Measurements from ENCODE around the gene LRCH1. TPM values are rescaled to one million over a fixed set of nuclear protein-coding genes. Genes with fewer than 3 reads are reported as not detected.

LRCH1 gene
- total RNA-seq, 2 experiments from 2014 or later: 16.7 to 27.8 TPM

DNA sequence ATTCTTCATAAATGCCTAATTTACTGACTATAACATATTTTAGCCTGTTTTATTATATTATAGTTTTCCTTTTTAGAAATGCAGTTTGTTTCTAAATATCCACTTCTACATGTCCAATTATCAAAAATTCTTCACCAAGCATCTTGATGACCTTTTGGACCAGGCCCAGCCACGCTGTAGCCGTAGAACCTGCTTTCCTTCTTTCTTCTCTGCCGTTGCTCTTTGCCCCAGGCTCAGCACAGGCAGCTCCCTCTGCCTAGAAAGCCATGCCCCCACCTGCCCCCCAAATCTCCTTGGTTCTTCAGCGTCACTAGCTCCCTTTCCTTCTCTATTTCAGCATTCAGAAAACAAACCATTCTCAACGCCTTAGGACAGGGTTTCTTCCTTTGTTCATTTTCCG, 178.6 kb downstream of the LRCH1 start:
- Histone ChIP-seq H3K4me1 (ENCODE audit: insufficient read depth, low read length, poor library complexity, severe bottlenecking) (no peaks in the 10 kb centered on the region), H3K9me3 (ENCODE audit: low read length) (no peaks in the 10 kb centered on the region), H3K36me3 (ENCODE audit: insufficient read depth, low read length) (peaks cover 94% of the 10 kb centered on the region), H4K20me1 (ENCODE audit: insufficient read depth, low read length) (no peaks in the 10 kb centered on the region), H3K9me2 (ENCODE audit: insufficient read depth, low read length) (no peaks in the 10 kb centered on the region), H3K4me3 (ENCODE audit: low read depth, low read length, poor library complexity, severe bottlenecking) (no peak overlapping the region), H3K4me2 (ENCODE audit: low read length) (no peak overlapping the region), H2AFZ (ENCODE audit: low read length) (no peak overlapping the region), H3K27ac (ENCODE audit: low read depth, low read length, poor library complexity, severe bottlenecking) (no peak overlapping the region), H3K79me2 (ENCODE audit: insufficient read depth, low read depth, low read length) (no peaks in the 10 kb centered on the region)
- no TSS peak for BruUV-seq (replicated peaks)
- POLR2A ChIA-PET: interaction anchor here (1.0 kb wide), 1 partner anchor 17 kb away, joined by 4 read pairs; no protein-coding TSS in a partner anchor
- TF ChIP-seq, protein P1, sequence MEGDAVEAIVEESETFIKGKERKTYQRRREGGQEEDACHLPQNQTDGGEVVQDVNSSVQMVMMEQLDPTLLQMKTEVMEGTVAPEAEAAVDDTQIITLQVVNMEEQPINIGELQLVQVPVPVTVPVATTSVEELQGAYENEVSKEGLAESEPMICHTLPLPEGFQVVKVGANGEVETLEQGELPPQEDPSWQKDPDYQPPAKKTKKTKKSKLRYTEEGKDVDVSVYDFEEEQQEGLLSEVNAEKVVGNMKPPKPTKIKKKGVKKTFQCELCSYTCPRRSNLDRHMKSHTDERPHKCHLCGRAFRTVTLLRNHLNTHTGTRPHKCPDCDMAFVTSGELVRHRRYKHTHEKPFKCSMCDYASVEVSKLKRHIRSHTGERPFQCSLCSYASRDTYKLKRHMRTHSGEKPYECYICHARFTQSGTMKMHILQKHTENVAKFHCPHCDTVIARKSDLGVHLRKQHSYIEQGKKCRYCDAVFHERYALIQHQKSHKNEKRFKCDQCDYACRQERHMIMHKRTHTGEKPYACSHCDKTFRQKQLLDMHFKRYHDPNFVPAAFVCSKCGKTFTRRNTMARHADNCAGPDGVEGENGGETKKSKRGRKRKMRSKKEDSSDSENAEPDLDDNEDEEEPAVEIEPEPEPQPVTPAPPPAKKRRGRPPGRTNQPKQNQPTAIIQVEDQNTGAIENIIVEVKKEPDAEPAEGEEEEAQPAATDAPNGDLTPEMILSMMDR (conservative IDR thresholded peaks at IDR 0.05; ENCODE audit: low read length): no peak
- no peak for TF ChIP-seq EZH2phosphoT487 (IDR thresholded peaks at IDR 0.05; ENCODE audit: borderline replicate concordance, low read depth, low read length)
- CTCF ChIA-PET (ENCODE audit: unreplicated experiment): no interaction called here
- intact Hi-C loops (cut with micrococcal nuclease; ENCODE audit: unreplicated experiment): no loop called here
- no peak for DNase-seq (ENCODE audit: low spot score)

DNA sequence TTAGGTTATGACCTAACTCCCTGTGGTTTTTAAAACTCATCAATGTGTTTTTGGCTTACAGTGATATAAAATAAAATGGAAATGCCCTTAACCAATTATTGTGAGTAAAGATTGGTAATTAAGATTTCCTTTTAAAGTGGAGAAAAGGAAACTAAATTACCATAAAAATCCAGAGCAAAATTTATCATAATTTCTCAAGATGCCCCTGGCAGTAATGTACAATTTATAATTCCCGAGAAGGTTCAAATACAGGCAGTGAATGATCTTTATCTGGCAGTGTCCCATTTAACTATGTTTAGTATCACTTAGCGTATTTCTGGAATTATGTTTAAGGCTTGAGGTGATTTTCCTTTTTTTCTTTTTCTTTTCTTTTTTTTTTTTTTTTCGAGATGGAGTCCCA, 182.5 kb downstream of the LRCH1 start:
- H3K27ac ChIP-seq (ENCODE audit: low read depth, low read length, poor library complexity, severe bottlenecking): no peak overlapping the region
- H3K36me3 ChIP-seq (ENCODE audit: insufficient read depth, low read length): peaks cover 82% of the 10 kb centered on the region
- CTCF ChIA-PET (ENCODE audit: unreplicated experiment): no interaction called here
- no peaks in the 10 kb centered on the region for H3K9me3 ChIP-seq (ENCODE audit: low read length)
- intact Hi-C loops (cut with micrococcal nuclease; ENCODE audit: unreplicated experiment): no loop called here
- BruUV-seq (replicated peaks): no TSS peak
- no peak for DNase-seq (ENCODE audit: low spot score)
- no peaks in the 10 kb centered on the region for H3K4me1 ChIP-seq (ENCODE audit: insufficient read depth, low read length, poor library complexity, severe bottlenecking)
- POLR2A ChIA-PET: interaction anchor here (0.6 to 0.7 kb wide), 2 partner anchors 459 to 510 kb away, joined by 3 to 7 read pairs; no protein-coding TSS in a partner anchor
- H3K79me2 ChIP-seq (ENCODE audit: insufficient read depth, low read depth, low read length): no peaks in the 10 kb centered on the region
- H2AFZ ChIP-seq (ENCODE audit: low read length): no peak overlapping the region
- no peak overlapping the region for H3K4me3 ChIP-seq (ENCODE audit: low read depth, low read length, poor library complexity, severe bottlenecking)
- TF ChIP-seq, protein P1 (conservative IDR thresholded peaks at IDR 0.05; ENCODE audit: low read length): no peak
- no peak for TF ChIP-seq EZH2phosphoT487 (IDR thresholded peaks at IDR 0.05; ENCODE audit: borderline replicate concordance, low read depth, low read length)
- no peak overlapping the region for H3K4me2 ChIP-seq (ENCODE audit: low read length)
- H4K20me1 ChIP-seq (ENCODE audit: insufficient read depth, low read length): no peaks in the 10 kb centered on the region
- no peaks in the 10 kb centered on the region for H3K9me2 ChIP-seq (ENCODE audit: insufficient read depth, low read length)

DNA sequence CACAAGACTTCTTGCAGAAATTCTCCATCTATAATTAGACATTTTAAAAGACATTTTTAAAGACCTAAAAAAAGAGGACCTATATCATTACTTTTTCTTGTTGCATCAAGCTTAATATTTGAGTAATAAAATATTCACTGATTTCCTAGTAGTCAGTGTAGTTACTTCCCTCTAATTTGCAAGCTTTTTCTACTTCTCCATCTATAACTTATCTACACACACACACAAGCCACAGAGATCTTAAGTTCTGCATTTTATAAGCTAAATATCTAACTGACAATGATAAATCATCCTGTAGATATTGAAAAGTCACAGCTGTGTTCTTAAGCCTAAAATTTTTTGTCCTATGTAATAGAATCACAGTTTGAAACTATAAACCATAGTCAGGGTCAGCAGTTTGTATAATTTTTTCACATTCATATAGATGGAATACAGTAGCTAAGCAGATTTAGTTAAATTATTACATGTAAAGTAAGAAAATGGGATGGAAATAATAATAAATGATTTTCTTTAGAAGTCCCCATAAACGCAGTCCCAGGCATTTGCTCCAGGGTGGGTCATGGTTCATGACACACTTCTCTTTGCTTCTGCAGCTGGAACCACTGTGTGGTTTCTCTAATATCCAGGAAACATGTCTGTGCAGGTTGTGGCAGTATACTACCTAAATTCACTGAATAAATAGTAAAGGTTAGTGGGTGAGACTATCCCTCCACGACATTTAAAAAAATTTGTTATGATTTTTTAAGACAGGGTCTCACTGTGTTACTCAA, 183.8 kb downstream of the LRCH1 start:
- intact Hi-C loops (cut with micrococcal nuclease; ENCODE audit: unreplicated experiment): no loop called here
- no peak for TF ChIP-seq EZH2phosphoT487 (IDR thresholded peaks at IDR 0.05; ENCODE audit: borderline replicate concordance, low read depth, low read length)
- TF ChIP-seq, protein P1 (conservative IDR thresholded peaks at IDR 0.05; ENCODE audit: low read length): no peak
- Histone ChIP-seq H3K36me3 (ENCODE audit: insufficient read depth, low read length) (peaks cover 79% of the 10 kb centered on the region), H2AFZ (ENCODE audit: low read length) (no peak overlapping the region), H3K4me2 (ENCODE audit: low read length) (no peak overlapping the region), H3K9me2 (ENCODE audit: insufficient read depth, low read length) (no peaks in the 10 kb centered on the region), H3K79me2 (ENCODE audit: insufficient read depth, low read depth, low read length) (no peaks in the 10 kb centered on the region), H3K9me3 (ENCODE audit: low read length) (no peaks in the 10 kb centered on the region), H3K4me3 (ENCODE audit: low read depth, low read length, poor library complexity, severe bottlenecking) (no peak overlapping the region), H3K27ac (ENCODE audit: low read depth, low read length, poor library complexity, severe bottlenecking) (no peak overlapping the region), H3K4me1 (ENCODE audit: insufficient read depth, low read length, poor library complexity, severe bottlenecking) (no peaks in the 10 kb centered on the region), H4K20me1 (ENCODE audit: insufficient read depth, low read length) (no peaks in the 10 kb centered on the region)
- POLR2A ChIA-PET: interaction anchor here (1.2 kb wide), 1 partner anchor 15 kb away, joined by 3 read pairs; no protein-coding TSS in a partner anchor
- no peak for DNase-seq (ENCODE audit: low spot score)
- CTCF ChIA-PET (ENCODE audit: unreplicated experiment): no interaction called here
- BruUV-seq (replicated peaks): no TSS peak
